Smooth muscle cell (in vitro differentiated cells): ENCODE data around the gene CNGA2. TPM values are rescaled to one million over a fixed set of nuclear protein-coding genes. Genes with fewer than 3 reads are reported as not detected.

Experiments used
- DNase-seq: peaks from one replicate; lab custom pipeline; 2025; ENCODE audit not compliant: unreplicated experiment; lab: John Stamatoyannopoulos, UW
- H2AFZ ChIP-seq: fragments of 200-600 bp; sonication (generic); 2 replicates; pipeline ENCODE4 v1.6.0; 2016; ENCODE audit warnings: antibody characterized with exemption, low read depth, mild to moderate bottlenecking
- H3F3A ChIP-seq: fragments of 200-600 bp; sonication (generic); 2 replicates; pipeline ENCODE4 v1.6.0; 2017; ENCODE audit warnings: antibody characterized with exemption, low read depth
- H3K27ac ChIP-seq: fragments of 200-600 bp; sonication (generic); 2 replicates; pipeline ENCODE4 v1.5.1; 2016; ENCODE audit warnings: low read depth, mild to moderate bottlenecking
- H3K27me3 ChIP-seq: fragments of 200-600 bp; sonication (generic); 2 replicates; pipeline ENCODE4 v1.6.1; 2016; ENCODE audit warnings: low read depth, mild to moderate bottlenecking
- H3K36me3 ChIP-seq: fragments of 200-600 bp; sonication (generic); 2 replicates; pipeline ENCODE4 v1.5.1; 2016; ENCODE audit warnings: low read depth
- H3K4me1 ChIP-seq: fragments of 200-600 bp; sonication (generic); 2 replicates; pipeline ENCODE4 v1.5.1; 2016; ENCODE audit warnings: low read depth
- H3K4me2 ChIP-seq: fragments of 200-600 bp; sonication (generic); 2 replicates; pipeline ENCODE4 v1.6.0; 2016; ENCODE audit warnings: mild to moderate bottlenecking
- H3K4me3 ChIP-seq: fragments of 200-600 bp; sonication (generic); 2 replicates; pipeline ENCODE4 v1.5.1; 2016; ENCODE audit warnings: mild to moderate bottlenecking
- H3K79me2 ChIP-seq: fragments of 200-600 bp; sonication (generic); 2 replicates; pipeline ENCODE4 v1.6.0; 2016; ENCODE audit warnings: low read depth, mild to moderate bottlenecking
- H3K9ac ChIP-seq: fragments of 200-600 bp; sonication (generic); 2 replicates; pipeline ENCODE4 v1.6.0; 2016; ENCODE audit warnings: low read depth
- H3K9me3 ChIP-seq: fragments of 200-600 bp; sonication (generic); replicated peaks from 2 replicates; pipeline ENCODE4 v1.5.1; 2016; ENCODE audit warnings: low read depth
- H4K20me1 ChIP-seq: fragments of 200-600 bp; sonication (generic); 2 replicates; pipeline ENCODE4 v1.6.0; 2016; ENCODE audit warnings: low read depth
- CTCF ChIP-seq: fragments of 200-600 bp; sonication (generic); IDR thresholded peaks from 2 replicates; pipeline ENCODE4 v1.5.1; 2017; ENCODE audit warnings: borderline replicate concordance, mild to moderate bottlenecking, antibody characterized with exemption; ENCODE audit not compliant: insufficient read depth, poor library complexity, severe bottlenecking
- WGBS: methylation state at CpG from one replicate; pipeline ENCODE4 v1.1.7; 2016; ENCODE audit warnings: low lambda C conversion rate; 5-methylcytosine and 5-hydroxymethylcytosine counted together
- polyA plus RNA-seq: library from polyadenylated mRNA; unstranded; fragments of >200 nt; fragmentation: Nextera tagmentation; extraction: Ambion mirVana; gene quantifications from 2 replicates; pipeline ENCODE4 v1.2.1, GENCODE V29; 2016
- total RNA-seq: library from RNA; depleted of rRNA; stranded (reverse); fragments of >200 nt; gene quantifications from 2 replicates; pipeline ENCODE4 v1.2.3, GENCODE V29; 2014

Gene CNGA2
- total and polyA plus RNA-seq, 2 experiments from 2014 or later = not detected

- H3K27me3 ChIP-seq = no peaks in the 10 kb centered on the region
These were observed 54.7 kb downstream of the CNGA2 start for GRCh38 chrX:151789179-151789800.

GRCh38 chrX:151790481-151791160 lies 56.1 kb downstream of the CNGA2 start:
- Histone ChIP-seq H3F3A (no peaks in the 10 kb centered on the region), H3K27me3 (no peaks in the 10 kb centered on the region), H4K20me1 (no peaks in the 10 kb centered on the region), H3K79me2 (no peaks in the 10 kb centered on the region), H3K9me3 (no peaks in the 10 kb centered on the region), H3K9ac (no peak overlapping the region), H2AFZ (no peak overlapping the region), H3K27ac (no peak overlapping the region), H3K4me3 (no peak overlapping the region), H3K36me3 (no peaks in the 10 kb centered on the region), H3K4me1 (no peaks in the 10 kb centered on the region), H3K4me2 (no peak overlapping the region)
- no peak for TF ChIP-seq CTCF
- 59% methylated on average over 3 of the region's 3 CpGs for WGBS
- no peak for DNase-seq

More at GRCh38 chrX:151789179-151789800, 54.7 kb downstream of the CNGA2 start:
- Histone ChIP-seq H4K20me1 (no peaks in the 10 kb centered on the region), H3K4me2 (no peak overlapping the region), H2AFZ (no peak overlapping the region), H3K9me3 (no peaks in the 10 kb centered on the region), H3K79me2 (no peaks in the 10 kb centered on the region), H3K4me3 (no peak overlapping the region), H3K36me3 (no peaks in the 10 kb centered on the region), H3K27ac (no peak overlapping the region), H3K4me1 (no peaks in the 10 kb centered on the region), H3K9ac (no peak overlapping the region), H3F3A (no peaks in the 10 kb centered on the region)
- TF ChIP-seq CTCF = no peak
- 60% methylated on average over 6 of the region's 6 CpGs for WGBS
- no peak for DNase-seq

- Histone ChIP-seq H3K79me2 (no peaks in the 10 kb centered on the region), H3K27ac (no peak overlapping the region), H3K4me1 (no peaks in the 10 kb centered on the region), H3K9ac (no peak overlapping the region), H3K36me3 (no peaks in the 10 kb centered on the region), H3K9me3 (no peaks in the 10 kb centered on the region), H3K4me3 (no peak overlapping the region), H4K20me1 (no peaks in the 10 kb centered on the region), H2AFZ (no peak overlapping the region), H3K4me2 (no peak overlapping the region), H3K27me3 (no peaks in the 10 kb centered on the region), H3F3A (no peaks in the 10 kb centered on the region)
- TF ChIP-seq CTCF = no peak
- no peak for DNase-seq
- WGBS = 65% methylated on average over 3 of the region's 3 CpGs
These were observed 57.4 kb downstream of the CNGA2 start for GRCh38 chrX:151791961-151792360.
